K562 (cell line): ENCODE measurements around the gene SLC1A7. TPM values are rescaled to one million over a fixed set of nuclear protein-coding genes. Genes with fewer than 3 reads are reported as not detected.

Source experiments
- ATAC-seq: fragments of 200-7000 bp; cut with Tn5 transposase; 3 replicates; pipeline ENCODE4 v1.9.1; 2020; ENCODE audit warnings: moderate library complexity
- BruUV-seq: library from RNA; stranded (reverse); fragments of 400-500 nt; replicated peaks from 2 replicates; lab custom pipeline; 2021; lab: Mats Ljungman, UMichigan
- CTCF ChIA-PET: fragments of 300-600 bp; formaldehyde crosslinking; extraction: SDS; loops from one replicate; lab custom pipeline; 2021; ENCODE audit warnings: low intra/inter-chr PET ratio; lab: Yijun Ruan, JAX
- POLR2A ChIA-PET: fragments of 300-600, 350-650 bp; sonication (Branson Sonifier 250); formaldehyde crosslinking; extraction: SDS; loops from one replicate; lab custom pipeline; 2021; ENCODE audit warnings: antibody characterized with exemption, inconsistent platforms; lab: Yijun Ruan, JAX
- DNase-seq, 4 experiments: peaks; one replicate each; pipeline versions ENCODE4 v3.0.0 to v3.0.0-alpha.2; 2011 to 2018; ENCODE audit warnings: low spot score in 3 of 4, mixed read lengths in 3 of 4; ENCODE audit errors: extremely low read depth in 1 of 4
- FAIRE-seq: peaks from 2 replicates; lab custom pipeline; 2011; peaks lifted over from hg19 to GRCh38; lab: Jason Lieb, UNC
- H2AFZ ChIP-seq: 2 replicates; pipeline ENCODE4 v1.6.0; 2011; ENCODE audit warnings: low read depth, low read length, control low read depth, inconsistent platforms
- H3K27ac ChIP-seq: fragments of 200-600 bp; 3 replicates; pipeline ENCODE4 v1.8.0; 2011; ENCODE audit warnings: low read depth, mild to moderate bottlenecking, control low read depth, inconsistent platforms, low read length, moderate library complexity, mixed read lengths; ENCODE audit errors: extremely low read depth
- H3K27me3 ChIP-seq, 2 experiments: fragments of 300-600 bp in 1 of 2; 2 replicates in 1 of 2; 3 replicates in 1 of 2; pipeline versions ENCODE4 v1.6.0 to v1.8.0; 2011; ENCODE audit warnings: inconsistent platforms in 2 of 2, low read length in 2 of 2, mild to moderate bottlenecking in 1 of 2, mixed read lengths in 1 of 2, moderate library complexity in 1 of 2; ENCODE audit not compliant: control insufficient read depth in 2 of 2, insufficient read depth in 2 of 2
- H3K36me3 ChIP-seq: fragments of 300-600 bp; 3 replicates; pipeline ENCODE4 v1.8.0; 2011; ENCODE audit warnings: mild to moderate bottlenecking, low read length, inconsistent platforms; ENCODE audit not compliant: control insufficient read depth, insufficient read depth
- H3K4me1 ChIP-seq, 2 experiments: fragments of 200-600 bp in 1 of 2; replicated peaks in 1 of 2; 2 replicates in 1 of 2; 3 replicates in 1 of 2; pipeline versions ENCODE4 v1.5.1 to v1.8.0; 2011; ENCODE audit warnings: inconsistent platforms in 2 of 2, low read length in 2 of 2, mild to moderate bottlenecking in 1 of 2, mixed read lengths in 1 of 2, moderate library complexity in 1 of 2; ENCODE audit not compliant: control insufficient read depth in 2 of 2, insufficient read depth in 2 of 2
- H3K4me2 ChIP-seq: 2 replicates; pipeline ENCODE4 v1.6.1; 2011; ENCODE audit warnings: low read length, control low read depth, inconsistent platforms, mixed read lengths; ENCODE audit not compliant: insufficient read depth
- H3K4me3 ChIP-seq: fragments of 200-600 bp; sonication (generic), shearing (Covaris generic); 2 replicates; pipeline ENCODE4 v1.5.1; 2016; ENCODE audit warnings: control low read depth, inconsistent platforms
- H3K79me2 ChIP-seq: fragments of 200-600 bp; 3 replicates; pipeline ENCODE4 v1.8.0; 2011; ENCODE audit warnings: low read length, inconsistent platforms; ENCODE audit not compliant: control insufficient read depth, insufficient read depth
- H3K9ac ChIP-seq, 2 experiments: 2 replicates each; pipeline versions ENCODE4 v1.6.0 to v1.6.1; 2011; ENCODE audit warnings: low read depth in 2 of 2, low read length in 2 of 2, control low read depth in 1 of 2, inconsistent platforms in 1 of 2, mild to moderate bottlenecking in 1 of 2, mixed read lengths in 1 of 2; ENCODE audit not compliant: insufficient read depth in 1 of 2
- H3K9me1 ChIP-seq: one replicate; pipeline ENCODE4 v1.6.0; 2011; ENCODE audit warnings: inconsistent platforms, mild to moderate bottlenecking, low read length, moderate library complexity; ENCODE audit not compliant: control insufficient read depth, insufficient read depth
- H3K9me3 ChIP-seq: replicated peaks from 2 replicates; pipeline ENCODE4 v1.5.1; 2011; ENCODE audit warnings: low read depth, low read length, inconsistent platforms; ENCODE audit not compliant: control insufficient read depth, insufficient read depth
- H4K20me1 ChIP-seq: replicated peaks from 2 replicates; pipeline ENCODE4 v1.6.1; 2011; ENCODE audit warnings: low read length, inconsistent platforms, mixed read lengths; ENCODE audit not compliant: control insufficient read depth, insufficient read depth
- AFF4 ChIP-seq: sonication (generic); formaldehyde crosslinking; IDR thresholded peaks from 2 replicates; pipeline ENCODE4 v1.8.0; 2023; ENCODE audit warnings: mild to moderate bottlenecking, missing genetic modification reagents
- CTCF ChIP-seq, 3 experiments: IDR thresholded peaks in 2 of 3; conservative IDR thresholded peaks in 1 of 3; 2 replicates each; pipeline ENCODE4 v1.5.1; 2011 to 2012; ENCODE audit warnings: low read length in 3 of 3, mild to moderate bottlenecking in 3 of 3, control low read depth in 2 of 3, improper control_type of control experiment in 1 of 3, inconsistent platforms in 1 of 3, low read depth in 1 of 3, mixed read lengths in 1 of 3, moderate library complexity in 1 of 3; ENCODE audit not compliant: insufficient read depth in 2 of 3
- DEAF1 ChIP-seq: fragments of 450-650 bp; formaldehyde crosslinking; IDR thresholded peaks from 2 replicates; pipeline ENCODE4 v1.4.0; 2020; ENCODE audit warnings: mild to moderate bottlenecking, moderate library complexity
- MCM5 ChIP-seq: fragments of 450-650 bp; IDR thresholded peaks from 2 replicates; pipeline ENCODE4 v1.6.1; 2016; ENCODE audit warnings: low read depth
- NRF1 ChIP-seq, 2 experiments: fragments of 450-650 bp; IDR thresholded peaks in 1 of 2; conservative IDR thresholded peaks in 1 of 2; 2 replicates each; pipeline ENCODE4 v1.6.1; 2014; ENCODE audit warnings: mild to moderate bottlenecking in 2 of 2
- RAD21 ChIP-seq, 2 experiments: fragments of 250-450 bp in 1 of 2; fragments of 450-650 bp in 1 of 2; sonication (Bioruptor Pico) in 1 of 2; formaldehyde crosslinking in 1 of 2; IDR thresholded peaks in 1 of 2; conservative IDR thresholded peaks in 1 of 2; 2 replicates each; pipeline versions ENCODE4 v1.4.0 to v1.8.0; 2020 to 2022; ENCODE audit warnings: mild to moderate bottlenecking in 2 of 2, moderate library complexity in 1 of 2
- TSHZ1 ChIP-seq: fragments of 250-450 bp; sonication (Bioruptor Pico); IDR thresholded peaks from 2 replicates; pipeline ENCODE4 v1.4.0; 2020; ENCODE audit warnings: mild to moderate bottlenecking, moderate library complexity
- XRCC3 ChIP-seq: fragments of 450-650 bp; IDR thresholded peaks from 2 replicates; pipeline ENCODE4 v1.6.1; 2017; ENCODE audit warnings: mild to moderate bottlenecking, moderate library complexity
- WGBS: fragments of 100-300 bp; shearing (Covaris generic); methylation state at CpG from one replicate; pipeline ENCODE4 v1.1.6; 2016; ENCODE audit warnings: low coverage, mixed read lengths; ENCODE audit not compliant: insufficient coverage; ENCODE audit errors: missing lambda C conversion rate; 5-methylcytosine and 5-hydroxymethylcytosine counted together
- in situ Hi-C: fragments of 300-500 bp; cut with MboI; formaldehyde crosslinking; loops from 4 replicates; pipeline ENCODE4 v1.15.0; 2018; ENCODE audit warnings: inconsistent platforms, mixed read lengths
- intact Hi-C: fragments of 100-400 bp; cut with micrococcal nuclease; formaldehyde crosslinking; loops from 2 replicates; pipeline ENCODE4 v1.14.2; 2022
- polyA plus RNA-seq, 8 experiments: library from polyadenylated mRNA; depleted of rRNA in 4 of 8; stranded (reverse) in 5 of 8; unstranded in 3 of 8; fragments of >200 nt; fragmentation: Nextera tagmentation in 2 of 8; fragmentation: Illumina TruSeq in 1 of 8; extraction: Ambion mirVana in 2 of 8; extraction: Trizol in 1 of 8; gene quantifications; 2 replicates each; pipeline versions ENCODE4 v1.2.1 to v1.2.3, GENCODE V29; 2011 to 2014; ENCODE audit warnings: inconsistent platforms in 1 of 8, missing spikeins in 1 of 8
- total RNA-seq, 7 experiments: library from RNA; depleted of rRNA in 6 of 7; stranded (reverse); fragments of >200 nt in 6 of 7; fragmentation: Illumina TruSeq in 2 of 7; extraction: Trizol in 2 of 7; gene quantifications; 2 replicates each; pipeline versions ENCODE4 v1.2.1 to v1.2.3, GENCODE V29; 2011 to 2021; ENCODE audit warnings: low replicate concordance in 1 of 7

The SLC1A7 gene
- total and polyA plus RNA-seq, 9 of the 15 experiments (the other 6 are each of a cell fraction or from before 2014, with no cell fraction given) = 0.07 TPM; not detected in 8

GRCh38 chr1:53176452-53177208, 34.2 kb upstream of the SLC1A7 start:
- H3K9me1 ChIP-seq = no peaks in the 10 kb centered on the region
- TF ChIP-seq RAD21 (CRISPR knock-in tag; conservative IDR thresholded peaks at IDR 0.05 in 1 of 2, IDR thresholded peaks at IDR 0.05 in 1 of 2) (peak in 1 of 2 experiments; percentile 42; a peak in 3 of 4 replicates), TSHZ1 (no peak), XRCC3 (no peak), MCM5 (no peak), AFF4 (CRISPR knock-in tag) (no peak), CTCF (IDR thresholded peaks at IDR 0.05 in 2 of 3, conservative IDR thresholded peaks at IDR 0.05 in 1 of 3; ENCODE audit: insufficient read depth in 2 of 3, low read depth in 1 of 3, low read length in 3 of 3) (peak in 1 of 3 experiments; percentile 26; a peak in 1 of 6 replicates), DEAF1 (CRISPR knock-in tag) (no peak), NRF1 (conservative IDR thresholded peaks at IDR 0.05 in 1 of 2, IDR thresholded peaks at IDR 0.05 in 1 of 2) (peak; percentile 69 to 75)

More at GRCh38 chr1:53176452-53177208, 34.2 kb upstream of the SLC1A7 start:
- intact Hi-C loops = no loop called here
- WGBS = 6% methylated on average over 10 of the region's 10 CpGs
- Histone ChIP-seq H3K36me3 (no peaks in the 10 kb centered on the region), H3K4me2 (no peak overlapping the region), H4K20me1 (no peaks in the 10 kb centered on the region), H2AFZ (no peak overlapping the region), H3K27me3 (peaks cover 39 to 70% of the 10 kb centered on the region in 2 experiments), H3K9me3 (no peaks in the 10 kb centered on the region), H3K9ac (peak overlapping the region in 1 of 2 experiments; percentile 53; a peak in 1 of 4 replicates), H3K79me2 (no peaks in the 10 kb centered on the region), H3K4me3 (no peak overlapping the region), H3K27ac (no peak overlapping the region), H3K4me1 (no peaks in the 10 kb centered on the region; a peak in 2 of 5 replicates)
- 0 out of 3 replicates have a peak, but pooled peaks have one; percentile 27 for ATAC-seq
- CTCF ChIA-PET = no interaction called here
- DNase-seq = no peak
- FAIRE-seq = no peak
- BruUV-seq = no TSS peak
- POLR2A ChIA-PET = interaction anchor here (0.7 kb wide), 2 partner anchors 13 to 18 kb away, joined by 3 to 4 read pairs; no protein-coding TSS in a partner anchor
- in situ Hi-C loops = loop anchor here (25.0 kb wide), 1 partner anchor 264 kb away; the partner anchor contains the start of gene ECHDC2
